Gastroesophageal sphincter (tissue), 4 donors: ENCODE measurements around the gene STMN1. TPM values are rescaled to one million over a fixed set of nuclear protein-coding genes. Genes with fewer than 3 reads are reported as not detected.

ENCODE experiments used
- ATAC-seq: fragments of 150-250 bp; one replicate; pipeline ENCODE4 v1.9.1; 2016; ENCODE audit warnings: mild to moderate bottlenecking, moderate library complexity
- H3K27ac ChIP-seq, 4 donors: fragments of 200-600 bp; sonication (generic) in 3 of 4; 1 replicate in 3 of 4; 2 replicates in 1 of 4; pipeline ENCODE4 v1.5.1; 2016 to 2019
- H3K27me3 ChIP-seq: fragments of 200-600 bp; sonication (generic); one replicate; pipeline ENCODE4 v1.5.1; 2019
- H3K36me3 ChIP-seq, 2 donors: fragments of 200-600 bp; sonication (generic); one replicate each; pipeline ENCODE4 v1.5.1; 2019; ENCODE audit warnings: control low read depth in 1 of 2
- H3K4me1 ChIP-seq, 3 donors: fragments of 200-600 bp; sonication (generic); 1 replicate in 2 of 3; 2 replicates in 1 of 3; pipeline ENCODE4 v1.5.1; 2016 to 2019; ENCODE audit warnings: control low read depth in 2 of 3
- H3K4me3 ChIP-seq, 2 donors: fragments of 200-600 bp; sonication (generic); one replicate each; pipeline ENCODE4 v1.5.1; 2019; ENCODE audit warnings: mild to moderate bottlenecking in 1 of 2, moderate library complexity in 1 of 2
- H3K9me3 ChIP-seq, 3 donors: fragments of 200-600 bp; sonication (generic); one replicate each; pipeline ENCODE4 v1.5.1; 2017 to 2019; ENCODE audit warnings: control low read depth in 2 of 3
- EP300 ChIP-seq: sonication (generic); formaldehyde crosslinking; IDR thresholded peaks from one replicate; pipeline ENCODE4 v1.6.1; 2017; ENCODE audit warnings: antibody characterized with exemption, mild to moderate bottlenecking
- POLR2A ChIP-seq, 2 donors: fragments of 450-650 bp; IDR thresholded peaks; one replicate each; pipeline ENCODE4 v1.6.1; 2017; ENCODE audit warnings: antibody characterized with exemption in 2 of 2, mild to moderate bottlenecking in 2 of 2, moderate library complexity in 1 of 2
- POLR2AphosphoS5 ChIP-seq: sonication (generic); formaldehyde crosslinking; IDR thresholded peaks from one replicate; pipeline ENCODE4 v1.6.1; 2017; ENCODE audit warnings: antibody characterized with exemption
- WGBS, 2 donors: methylation state at CpG; one replicate each; pipeline ENCODE4 v1.1.5; 2018; ENCODE audit warnings: low coverage in 1 of 2; 5-methylcytosine and 5-hydroxymethylcytosine counted together
- total RNA-seq, 4 donors: library from RNA; depleted of rRNA; stranded (reverse); fragments of >200 nt; gene quantifications; one replicate each; pipeline ENCODE4 v1.1.0, GENCODE V29; 2016
- TF ChIP-seq, protein P1 (sequence below), 4 experiments: fragments of 200-600 bp in 2 of 4; fragments of 450-650 bp in 2 of 4; sonication (generic) in 1 of 4; IDR thresholded peaks; one replicate each; pipeline ENCODE4 v1.5.1; 2017 to 2019; ENCODE audit warnings: antibody characterized with exemption in 4 of 4, mild to moderate bottlenecking in 2 of 4, moderate library complexity in 2 of 4

STMN1 gene
- total RNA-seq = 10 to 100 TPM; 12.2 to 30.0 (median 14.6) TPM

DNA sequence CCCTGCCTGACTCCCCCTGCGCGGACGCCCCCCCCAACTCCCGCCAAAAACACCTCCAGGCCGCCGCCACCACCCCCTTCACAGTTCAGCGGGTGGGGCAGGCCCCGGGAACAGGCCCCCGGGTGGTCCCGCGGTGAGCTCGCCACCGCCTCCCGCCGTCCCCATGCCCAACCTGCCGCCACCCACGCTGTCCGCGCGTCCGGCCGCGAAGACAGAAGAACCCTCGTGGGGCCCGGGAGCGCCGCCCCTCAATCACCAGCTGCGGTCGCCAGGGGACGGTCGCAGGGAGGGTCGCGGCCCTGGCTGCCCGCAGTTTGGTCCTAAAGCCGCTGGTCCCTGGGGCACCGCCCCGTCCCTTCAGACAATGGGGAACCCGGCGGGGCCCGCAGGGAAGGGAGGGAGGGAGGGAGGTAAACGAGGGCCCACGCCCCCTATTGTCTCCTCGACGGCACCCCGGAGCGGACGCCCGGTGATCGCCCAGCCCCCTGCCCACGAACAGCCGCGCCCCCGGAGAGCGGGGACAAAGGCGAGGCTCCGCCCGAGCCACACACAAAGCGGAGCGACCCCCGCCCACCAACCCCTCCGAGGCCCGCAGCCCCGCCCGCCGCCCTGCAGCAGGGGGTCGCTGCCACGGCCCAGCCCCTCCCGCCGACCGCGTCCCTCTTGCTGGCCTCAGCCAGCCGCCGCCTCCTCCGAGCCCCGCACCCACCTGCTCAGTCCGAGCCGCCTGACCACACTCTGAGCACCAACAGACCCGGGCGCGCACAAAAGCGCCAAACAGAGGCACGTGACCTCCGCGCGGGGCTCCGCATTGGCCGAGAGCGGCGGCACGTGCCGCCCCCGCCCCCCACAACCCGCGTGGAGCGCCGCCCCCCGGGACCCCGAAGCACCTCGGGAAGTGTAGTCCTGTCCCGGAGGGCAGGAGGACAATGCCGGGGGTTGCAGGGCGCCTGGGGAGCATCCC, at the start of gene STMN1:
TSS of gene STMN1 (minus strand) at position 740 of the 964 bp plus-strand sequence. CDS start 1,743 bp downstream, outside the sequence.
- peak within 1 kb of the TSS; percentile 53 to 69 for H3K4me3 ChIP-seq
- peaks cover 0 to 36% (median 9%) of the 10 kb centered on the region in 3 donors for H3K4me1 ChIP-seq
- TF ChIP-seq POLR2A (IDR thresholded peaks at IDR 0.05) = peak; percentile 79 to 86
- TF ChIP-seq, protein P1, sequence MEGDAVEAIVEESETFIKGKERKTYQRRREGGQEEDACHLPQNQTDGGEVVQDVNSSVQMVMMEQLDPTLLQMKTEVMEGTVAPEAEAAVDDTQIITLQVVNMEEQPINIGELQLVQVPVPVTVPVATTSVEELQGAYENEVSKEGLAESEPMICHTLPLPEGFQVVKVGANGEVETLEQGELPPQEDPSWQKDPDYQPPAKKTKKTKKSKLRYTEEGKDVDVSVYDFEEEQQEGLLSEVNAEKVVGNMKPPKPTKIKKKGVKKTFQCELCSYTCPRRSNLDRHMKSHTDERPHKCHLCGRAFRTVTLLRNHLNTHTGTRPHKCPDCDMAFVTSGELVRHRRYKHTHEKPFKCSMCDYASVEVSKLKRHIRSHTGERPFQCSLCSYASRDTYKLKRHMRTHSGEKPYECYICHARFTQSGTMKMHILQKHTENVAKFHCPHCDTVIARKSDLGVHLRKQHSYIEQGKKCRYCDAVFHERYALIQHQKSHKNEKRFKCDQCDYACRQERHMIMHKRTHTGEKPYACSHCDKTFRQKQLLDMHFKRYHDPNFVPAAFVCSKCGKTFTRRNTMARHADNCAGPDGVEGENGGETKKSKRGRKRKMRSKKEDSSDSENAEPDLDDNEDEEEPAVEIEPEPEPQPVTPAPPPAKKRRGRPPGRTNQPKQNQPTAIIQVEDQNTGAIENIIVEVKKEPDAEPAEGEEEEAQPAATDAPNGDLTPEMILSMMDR (IDR thresholded peaks at IDR 0.05) = no peak
- TF ChIP-seq POLR2AphosphoS5 = peak; percentile 94
- TF ChIP-seq EP300 = no peak
- H3K27ac ChIP-seq = peak within 1 kb of the TSS in 3 of 4 donors; percentile 79 to 82 (median 82)
- ATAC-seq = peak; percentile 92
- peaks cover 0 to 13% of the 10 kb centered on the region in 2 donors for H3K36me3 ChIP-seq
- no CpG with 5 or more reads among the region's 102 CpGs for WGBS, 2 donors
- H3K27me3 ChIP-seq = no peaks in the 10 kb centered on the region
- no peaks in the 10 kb centered on the region for H3K9me3 ChIP-seq

DNA sequence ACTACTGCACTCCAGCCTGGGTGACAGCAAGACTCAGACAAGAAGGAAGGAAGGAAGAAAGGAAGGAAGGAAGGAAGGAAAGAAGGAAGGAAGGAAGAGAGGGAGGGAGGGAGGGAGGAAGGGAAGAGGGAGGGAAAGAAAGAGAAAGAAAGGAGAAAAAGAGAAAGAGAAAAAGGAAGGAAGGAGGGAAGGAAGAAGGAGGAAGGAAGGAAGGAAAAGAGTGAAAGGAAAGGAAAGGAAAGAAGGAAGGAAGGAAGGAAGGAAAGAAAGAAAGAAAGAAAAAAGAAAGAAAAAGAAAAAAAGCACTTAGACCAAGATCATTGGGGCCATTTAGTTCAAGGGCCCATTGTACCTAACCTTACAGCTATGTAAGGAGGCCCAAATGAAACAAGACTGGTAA, 49.3 kb upstream of the STMN1 start:
- Histone ChIP-seq H3K27me3 (no peaks in the 10 kb centered on the region), H3K4me3 (no peak overlapping the region), H3K27ac (no peak overlapping the region), H3K4me1 (peaks cover 0 to 25% (median 6%) of the 10 kb centered on the region in 3 donors), H3K36me3 (peaks cover 0 to 32% of the 10 kb centered on the region in 2 donors), H3K9me3 (no peaks in the 10 kb centered on the region)
- TF ChIP-seq EP300 (no peak), POLR2A (IDR thresholded peaks at IDR 0.05) (no peak), POLR2AphosphoS5 (no peak)
- TF ChIP-seq, protein P1 (IDR thresholded peaks at IDR 0.05) = no peak
- ATAC-seq = no peak

GRCh38 chr1:25954282-25954938, 48.2 kb upstream of the STMN1 start:
- ATAC-seq = no peak
- 56 to 69% methylated on average over 4 to 10 of the region's 10 CpGs for WGBS, 2 donors

DNA sequence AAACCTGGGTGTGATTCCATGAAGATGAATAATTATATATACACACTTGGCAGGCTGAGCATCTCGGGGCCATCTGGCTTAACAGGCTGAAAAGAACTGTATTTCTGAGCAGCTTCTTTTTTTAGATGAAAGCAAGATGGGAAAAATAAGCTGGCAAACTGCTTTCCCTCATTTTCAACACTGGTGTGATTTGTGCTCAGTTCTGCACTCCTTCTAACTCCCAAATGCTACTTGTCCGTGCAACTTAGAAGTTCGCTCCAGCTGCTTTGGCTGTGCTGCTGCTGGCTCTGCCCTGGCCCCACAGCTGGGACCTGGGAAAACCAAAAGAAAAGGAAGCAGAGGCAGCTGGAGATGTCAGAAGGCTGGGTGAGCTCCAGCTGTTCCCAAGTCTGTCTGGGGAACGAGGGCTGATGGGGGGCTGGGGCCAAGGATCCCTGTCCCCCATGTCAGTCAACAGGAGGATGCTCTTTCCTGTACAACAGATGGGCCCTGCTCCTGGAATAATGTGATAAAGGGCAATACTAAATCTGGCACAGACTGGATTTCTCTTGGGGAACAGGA, 46.7 kb upstream of the STMN1 start:
- no peak overlapping the region for H3K27ac ChIP-seq
- H3K27me3 ChIP-seq = no peaks in the 10 kb centered on the region
- ATAC-seq = peak; percentile 67
- H3K4me1 ChIP-seq = peaks cover 0 to 25% (median 6%) of the 10 kb centered on the region in 3 donors
- WGBS, 2 donors = 3 to 7% methylated on average over 2 to 4 of the region's 4 CpGs
- H3K4me3 ChIP-seq = no peak overlapping the region
- no peaks in the 10 kb centered on the region for H3K9me3 ChIP-seq
- H3K36me3 ChIP-seq = peaks cover 0 to 6% of the 10 kb centered on the region in 2 donors
- no peak for TF ChIP-seq POLR2AphosphoS5
- TF ChIP-seq POLR2A (IDR thresholded peaks at IDR 0.05) = no peak
- TF ChIP-seq, protein P1 (IDR thresholded peaks at IDR 0.05) = no peak
- TF ChIP-seq EP300 = no peak

More at GRCh38 chr1:25954282-25954938, 48.2 kb upstream of the STMN1 start:
- H3K4me1 ChIP-seq = peaks cover 0 to 25% (median 6%) of the 10 kb centered on the region in 3 donors
- H3K9me3 ChIP-seq = no peaks in the 10 kb centered on the region
- peaks cover 0 to 21% of the 10 kb centered on the region in 2 donors for H3K36me3 ChIP-seq
- TF ChIP-seq POLR2AphosphoS5 (no peak), EP300 (no peak), POLR2A (IDR thresholded peaks at IDR 0.05) (no peak)
- TF ChIP-seq, protein P1 (IDR thresholded peaks at IDR 0.05) = no peak
- no peak overlapping the region for H3K27ac ChIP-seq
- H3K4me3 ChIP-seq = no peak overlapping the region
- H3K27me3 ChIP-seq = no peaks in the 10 kb centered on the region
